Pancreas (tissue), 10 donors: Measurements from ENCODE around the gene PDE10A. TPM values are rescaled to one million over a fixed set of nuclear protein-coding genes. Genes with fewer than 3 reads are reported as not detected.
A peak's percentile ranks its signal among the peaks of the same experiment; 100 is the strongest.

ENCODE experiments used
- ATAC-seq, 4 donors: fragments of 200-7000 bp; cut with Tn5 transposase; one replicate each; pipeline versions ENCODE4 v1.8.0 to v1.9.1; 2020; ENCODE audit warnings: mild to moderate bottlenecking in 4 of 4, moderate library complexity in 4 of 4
- DNase-seq, 6 donors: peaks; one replicate each; pipeline ENCODE4 v3.0.0-alpha.2; 2020
- FAIRE-seq: peaks from 2 replicates; lab custom pipeline; 2012; peaks lifted over from hg19 to GRCh38; lab: Jason Lieb, UNC
- H3K27ac ChIP-seq, 4 donors: fragments of 200-600 bp; sonication (generic); 1 replicate in 3 of 4; 2 replicates in 1 of 4; pipeline versions ENCODE4 v1.5.0 to v1.8.0; 2020
- H3K27me3 ChIP-seq, 4 donors: fragments of 200-600 bp; one replicate each; pipeline ENCODE4 v1.8.0; 2021
- H3K36me3 ChIP-seq, 3 donors: fragments of 200-600 bp; sonication (generic) in 1 of 3; one replicate each; pipeline versions ENCODE4 v1.5.0 to v1.8.0; 2020 to 2021
- H3K4me1 ChIP-seq, 3 donors: fragments of 200-600 bp; one replicate each; pipeline ENCODE4 v1.8.0; 2021
- H3K4me3 ChIP-seq, 4 donors: fragments of 200-600 bp; sonication (generic) in 2 of 4; one replicate each; pipeline versions ENCODE4 v1.5.0 to v1.8.0; 2020 to 2021
- H3K9me3 ChIP-seq, 4 donors: fragments of 200-600 bp; one replicate each; pipeline ENCODE4 v1.8.0; 2021
- WGBS, 2 donors: extraction: QIAGEN DNeasy Blood & Tissue Kit; methylation state at CpG; one replicate each; pipeline ENCODE4 v1.1.7; 2013; 5-methylcytosine and 5-hydroxymethylcytosine counted together
- intact Hi-C, 3 donors: fragments of 100-400 bp; cut with DNase I; formaldehyde crosslinking; loops; one replicate each; pipeline versions ENCODE4 v1.11.1 to v1.14.2; 2022
- polyA plus RNA-seq, 2 donors: library from polyadenylated mRNA; stranded (reverse); fragments of 200-250 nt; gene quantifications; one replicate each; pipeline ENCODE4 v1.2.3, GENCODE V29; 2013
- total RNA-seq, 6 donors: library from RNA; stranded (reverse); fragmentation: NEBNext Ultra II Directional in 4 of 6; extraction: Animal tissue kit (Norgen Biotek cat#: 25700) in 4 of 6; gene quantifications; one replicate each; pipeline versions ENCODE4 v1.2.1 to v1.2.4, GENCODE V29; 2021 to 2023
- TF ChIP-seq, protein P1 (sequence below), 4 donors: fragments of 200-600 bp; sonication (generic) in 3 of 4; IDR thresholded peaks; one replicate each; pipeline versions ENCODE4 v1.5.0 to v1.8.0; 2021; ENCODE audit warnings: antibody characterized with exemption in 4 of 4
- donor health status: healthy with polysubstance abuse.
- donor health status: DM: no; HTN: no; CAD: no; lungs with moderate emphysema.
- donor health status: DM: no; HTN: no; CAD: no.
- donor health status: control.
- donor health status: control.
- donor health status: Bipolar disorder and iron deficiency.
- donor health status: DM: yes; HTN: yes; CAD: no.
- donor health status: DM: no; HTN: no; CAD: no.
- donor health status: DM: no; HTN: no; CAD: no.
- donor health status: DM: yes; HTN: yes; CAD: no.

The PDE10A gene
- total and polyA plus RNA-seq, 8 donors = 0.83 to 5.7 (median 2.7) TPM

GRCh38 chr6:165605901-165606739 lies 56.9 kb downstream of the PDE10A start:
- WGBS, 2 donors = 19 to 21% methylated on average over 13 of the region's 13 CpGs
- H3K27ac ChIP-seq = peak overlapping the region in 2 of 4 donors; percentile 10 to 17
- H3K9me3 ChIP-seq = no peaks in the 10 kb centered on the region
- peak; percentile 85 to 90 (median 88) for ATAC-seq
- DNase-seq = peak in 2 of 6 donors; percentile 8 to 32
- no peak for FAIRE-seq
- no peaks in the 10 kb centered on the region for H3K36me3 ChIP-seq
- intact Hi-C loops = no loop called here
- H3K4me3 ChIP-seq = no peak overlapping the region
- TF ChIP-seq, protein P1, sequence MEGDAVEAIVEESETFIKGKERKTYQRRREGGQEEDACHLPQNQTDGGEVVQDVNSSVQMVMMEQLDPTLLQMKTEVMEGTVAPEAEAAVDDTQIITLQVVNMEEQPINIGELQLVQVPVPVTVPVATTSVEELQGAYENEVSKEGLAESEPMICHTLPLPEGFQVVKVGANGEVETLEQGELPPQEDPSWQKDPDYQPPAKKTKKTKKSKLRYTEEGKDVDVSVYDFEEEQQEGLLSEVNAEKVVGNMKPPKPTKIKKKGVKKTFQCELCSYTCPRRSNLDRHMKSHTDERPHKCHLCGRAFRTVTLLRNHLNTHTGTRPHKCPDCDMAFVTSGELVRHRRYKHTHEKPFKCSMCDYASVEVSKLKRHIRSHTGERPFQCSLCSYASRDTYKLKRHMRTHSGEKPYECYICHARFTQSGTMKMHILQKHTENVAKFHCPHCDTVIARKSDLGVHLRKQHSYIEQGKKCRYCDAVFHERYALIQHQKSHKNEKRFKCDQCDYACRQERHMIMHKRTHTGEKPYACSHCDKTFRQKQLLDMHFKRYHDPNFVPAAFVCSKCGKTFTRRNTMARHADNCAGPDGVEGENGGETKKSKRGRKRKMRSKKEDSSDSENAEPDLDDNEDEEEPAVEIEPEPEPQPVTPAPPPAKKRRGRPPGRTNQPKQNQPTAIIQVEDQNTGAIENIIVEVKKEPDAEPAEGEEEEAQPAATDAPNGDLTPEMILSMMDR (IDR thresholded peaks at IDR 0.05) = no peak
- H3K4me1 ChIP-seq = no peaks in the 10 kb centered on the region
- no peaks in the 10 kb centered on the region for H3K27me3 ChIP-seq

GRCh38 chr6:165605182-165605875 lies 57.7 kb downstream of the PDE10A start:
- Histone ChIP-seq H3K27me3 (no peaks in the 10 kb centered on the region), H3K9me3 (no peaks in the 10 kb centered on the region), H3K36me3 (no peaks in the 10 kb centered on the region), H3K27ac (no peak overlapping the region), H3K4me3 (no peak overlapping the region), H3K4me1 (no peaks in the 10 kb centered on the region)
- 56 to 68% methylated on average over 10 of the region's 10 CpGs for WGBS, 2 donors
- FAIRE-seq (no peak), ATAC-seq (no peak), DNase-seq (no peak)
- TF ChIP-seq, protein P1 (IDR thresholded peaks at IDR 0.05) = no peak
- intact Hi-C loops = no loop called here

DNA sequence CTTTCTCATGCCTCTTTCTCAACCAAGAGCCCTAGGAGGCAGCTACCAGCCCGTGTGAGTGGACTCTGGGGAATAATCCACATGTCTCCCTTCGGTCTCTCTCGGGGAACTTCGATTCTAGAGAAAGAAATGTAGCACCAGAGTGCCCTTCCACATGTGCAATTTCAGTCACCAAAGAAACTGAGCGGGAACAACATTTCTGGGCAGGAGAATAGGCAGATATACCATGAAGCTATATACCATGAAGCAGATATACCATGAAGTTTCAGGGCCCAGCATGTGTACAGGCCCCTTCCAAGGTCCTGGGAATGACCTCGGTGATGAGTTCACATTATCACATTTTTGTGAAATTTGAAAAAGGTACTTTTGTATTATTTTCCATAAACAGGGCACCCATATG lies 60.8 kb downstream of the PDE10A start:
- 79 to 86% methylated on average over 6 of the region's 6 CpGs for WGBS, 2 donors

GRCh38 chr6:165600606-165601005 lies 62.4 kb downstream of the PDE10A start:
- TF ChIP-seq, protein P1 (IDR thresholded peaks at IDR 0.05) = no peak
- no peak for ATAC-seq
- intact Hi-C loops = no loop called here
- no peaks in the 10 kb centered on the region for H3K4me1 ChIP-seq
- no peak for FAIRE-seq
- H3K27ac ChIP-seq = no peak overlapping the region
- DNase-seq = no peak
- no peaks in the 10 kb centered on the region for H3K9me3 ChIP-seq
- H3K27me3 ChIP-seq = no peaks in the 10 kb centered on the region
- no peak overlapping the region for H3K4me3 ChIP-seq
- 37 to 40% methylated on average over 4 of the region's 4 CpGs for WGBS, 2 donors
- H3K36me3 ChIP-seq = no peaks in the 10 kb centered on the region

More for the DNA sequence above, 60.8 kb downstream of the PDE10A start:
- Histone ChIP-seq H3K27me3 (no peaks in the 10 kb centered on the region), H3K9me3 (no peaks in the 10 kb centered on the region), H3K4me1 (no peaks in the 10 kb centered on the region), H3K27ac (no peak overlapping the region), H3K4me3 (no peak overlapping the region), H3K36me3 (no peaks in the 10 kb centered on the region)
- DNase-seq = no peak
- no peak for FAIRE-seq
- TF ChIP-seq, protein P1 (IDR thresholded peaks at IDR 0.05) = no peak
- no peak for ATAC-seq
- intact Hi-C loops = no loop called here
